ENCODE measurements around the gene TMEM132A.
A peak's percentile ranks its signal among the peaks of the same experiment; 100 is the strongest.

The TMEM132A gene, protein sequence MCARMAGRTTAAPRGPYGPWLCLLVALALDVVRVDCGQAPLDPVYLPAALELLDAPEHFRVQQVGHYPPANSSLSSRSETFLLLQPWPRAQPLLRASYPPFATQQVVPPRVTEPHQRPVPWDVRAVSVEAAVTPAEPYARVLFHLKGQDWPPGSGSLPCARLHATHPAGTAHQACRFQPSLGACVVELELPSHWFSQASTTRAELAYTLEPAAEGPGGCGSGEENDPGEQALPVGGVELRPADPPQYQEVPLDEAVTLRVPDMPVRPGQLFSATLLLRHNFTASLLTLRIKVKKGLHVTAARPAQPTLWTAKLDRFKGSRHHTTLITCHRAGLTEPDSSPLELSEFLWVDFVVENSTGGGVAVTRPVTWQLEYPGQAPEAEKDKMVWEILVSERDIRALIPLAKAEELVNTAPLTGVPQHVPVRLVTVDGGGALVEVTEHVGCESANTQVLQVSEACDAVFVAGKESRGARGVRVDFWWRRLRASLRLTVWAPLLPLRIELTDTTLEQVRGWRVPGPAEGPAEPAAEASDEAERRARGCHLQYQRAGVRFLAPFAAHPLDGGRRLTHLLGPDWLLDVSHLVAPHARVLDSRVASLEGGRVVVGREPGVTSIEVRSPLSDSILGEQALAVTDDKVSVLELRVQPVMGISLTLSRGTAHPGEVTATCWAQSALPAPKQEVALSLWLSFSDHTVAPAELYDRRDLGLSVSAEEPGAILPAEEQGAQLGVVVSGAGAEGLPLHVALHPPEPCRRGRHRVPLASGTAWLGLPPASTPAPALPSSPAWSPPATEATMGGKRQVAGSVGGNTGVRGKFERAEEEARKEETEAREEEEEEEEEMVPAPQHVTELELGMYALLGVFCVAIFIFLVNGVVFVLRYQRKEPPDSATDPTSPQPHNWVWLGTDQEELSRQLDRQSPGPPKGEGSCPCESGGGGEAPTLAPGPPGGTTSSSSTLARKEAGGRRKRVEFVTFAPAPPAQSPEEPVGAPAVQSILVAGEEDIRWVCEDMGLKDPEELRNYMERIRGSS

GRCh38 chr11:60924110-60924905 lies at the start of gene TMEM132A:
Gene TMEM132A, plus strand, starts transcription at chr11:60924460. Its CDS starts 174 bp downstream, at chr11:60924634.
- DNase-seq (ENCODE audit: low read depth): peak; percentile 67

DNA sequence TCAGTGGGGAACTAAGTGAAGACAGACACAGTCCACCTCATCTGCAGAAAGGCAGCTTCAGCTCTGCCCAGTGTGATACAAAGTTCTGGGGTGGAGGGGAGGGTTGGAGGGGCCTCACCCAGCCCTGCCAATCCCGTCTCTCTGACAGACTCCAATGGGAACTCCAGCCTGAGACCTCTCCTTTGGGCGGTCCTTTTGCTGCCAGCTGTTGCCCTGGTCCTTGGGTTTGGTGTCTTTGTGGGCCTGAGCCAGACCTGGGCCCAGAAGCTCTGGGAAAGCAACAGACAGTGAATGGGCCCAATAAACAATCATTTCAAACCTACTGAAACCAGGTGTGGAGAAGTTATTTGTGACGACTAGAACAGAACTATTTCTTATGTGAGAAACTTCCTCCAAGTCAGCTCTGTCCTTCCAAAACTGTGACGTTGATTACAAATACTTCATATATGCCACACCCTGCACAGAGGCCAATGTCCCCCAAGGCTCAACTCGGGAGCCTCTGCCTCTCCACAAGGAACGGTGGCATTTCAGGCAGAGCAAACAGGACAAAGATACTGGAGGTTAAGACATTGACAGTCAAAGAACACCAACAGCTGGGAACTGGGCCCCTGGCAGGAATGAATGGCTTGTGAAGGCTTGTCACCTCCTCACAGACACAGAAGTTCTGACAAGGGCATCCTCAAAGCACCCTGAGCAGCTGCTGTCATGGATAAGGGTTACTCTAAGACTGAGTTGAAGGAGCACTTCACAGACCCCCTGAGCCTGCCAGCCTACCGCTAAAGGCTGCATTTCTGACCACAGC lies 48.7 kb upstream of the TMEM132A start:
- no peak for DNase-seq (ENCODE audit: low read depth)

DNA sequence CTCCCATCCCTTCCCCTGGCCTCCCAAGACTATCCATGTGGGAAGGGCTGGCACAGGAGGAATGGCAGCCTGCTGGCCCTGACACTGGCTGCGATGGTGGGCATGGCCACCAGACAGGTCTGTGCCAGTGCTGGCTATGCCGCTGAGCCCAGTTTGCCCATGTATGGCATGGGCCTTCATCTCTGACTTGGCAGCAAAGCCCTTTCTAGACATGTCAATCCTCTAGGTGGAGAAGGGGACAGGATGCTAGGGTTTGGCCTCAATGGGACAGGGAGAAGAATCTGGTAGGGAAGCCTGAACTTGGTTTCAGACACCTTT lies 48.1 kb upstream of the TMEM132A start:
- DNase-seq (ENCODE audit: low read depth): no peak

DNA sequence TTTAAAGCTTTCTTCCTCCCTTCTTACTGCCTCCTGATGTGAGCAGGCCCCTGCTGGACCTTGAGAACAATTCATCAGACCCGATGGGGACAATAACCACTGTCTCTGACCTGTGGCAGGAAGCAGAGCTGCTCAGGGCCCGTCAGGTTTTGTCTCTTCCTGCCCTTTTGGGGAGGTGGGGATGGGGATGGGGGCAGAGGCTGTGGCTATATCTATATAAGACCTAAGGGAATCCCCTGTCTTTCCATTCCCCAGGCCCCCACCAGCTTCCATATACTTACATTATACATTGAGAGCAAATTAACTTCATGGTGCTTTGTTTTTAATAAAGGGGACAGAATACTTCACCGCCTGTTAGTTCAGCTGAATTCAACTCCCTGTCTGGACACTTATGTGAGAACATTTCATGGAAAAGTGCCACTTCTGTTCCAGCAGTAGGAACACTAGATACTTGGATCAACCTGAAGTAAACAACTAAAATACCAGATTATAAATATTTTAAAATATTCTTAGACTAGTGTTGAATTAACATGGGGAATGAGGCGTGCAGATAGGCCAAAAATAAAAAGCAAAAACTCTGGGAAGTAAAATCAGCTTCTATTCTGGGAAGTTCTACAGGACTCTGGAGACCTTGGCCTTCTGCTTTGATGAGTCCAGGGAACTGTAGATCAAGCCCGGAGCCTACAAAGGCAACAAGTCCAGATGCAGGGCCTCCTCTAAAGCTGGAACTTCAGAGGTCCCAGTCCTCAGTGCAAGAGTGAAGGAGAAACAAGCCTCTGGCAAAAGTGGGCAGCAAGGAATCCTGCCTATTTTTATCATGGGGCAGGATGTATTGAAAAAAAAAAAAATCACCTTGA lies 45.8 kb upstream of the TMEM132A start:
- DNase-seq (ENCODE audit: low read depth): no peak

- DNase-seq (ENCODE audit: low read depth): no peak
Observed at GRCh38 chr11:60879104-60879503, 45.2 kb upstream of the TMEM132A start.

- DNase-seq (ENCODE audit: low read depth): no peak
Observed at GRCh38 chr11:60879971-60880588, 44.2 kb upstream of the TMEM132A start.

DNA sequence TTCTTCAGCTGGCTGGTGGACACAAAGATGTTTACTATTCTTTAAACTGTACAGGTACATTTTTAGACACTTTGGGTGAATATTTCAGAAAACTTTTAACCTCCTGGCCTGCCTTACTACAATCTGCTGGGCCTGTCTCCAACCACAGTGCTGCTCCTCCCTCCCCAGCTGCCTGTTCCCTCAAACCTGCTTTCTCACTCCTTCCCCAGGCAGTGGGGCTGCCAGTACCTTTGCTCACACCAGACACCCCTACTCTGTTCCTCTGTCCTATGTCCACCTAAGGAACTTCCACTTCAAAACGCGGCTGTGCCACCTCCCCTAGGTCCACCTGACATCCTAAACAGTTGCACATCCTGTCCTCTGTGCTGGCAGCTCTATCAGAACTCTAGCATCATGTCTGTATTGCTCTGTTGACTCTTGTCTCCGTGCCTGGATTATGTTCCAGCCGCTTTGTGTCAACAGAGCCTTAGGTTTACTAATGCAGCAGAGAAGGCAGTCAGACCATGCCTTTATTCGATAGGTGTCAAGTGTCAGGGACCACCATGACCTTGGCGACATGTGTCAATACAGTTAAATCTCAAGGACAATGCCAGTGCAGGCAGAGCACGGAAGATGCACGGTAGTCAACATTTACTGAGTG lies 43.5 kb upstream of the TMEM132A start:
- no peak for DNase-seq (ENCODE audit: low read depth)

DNA sequence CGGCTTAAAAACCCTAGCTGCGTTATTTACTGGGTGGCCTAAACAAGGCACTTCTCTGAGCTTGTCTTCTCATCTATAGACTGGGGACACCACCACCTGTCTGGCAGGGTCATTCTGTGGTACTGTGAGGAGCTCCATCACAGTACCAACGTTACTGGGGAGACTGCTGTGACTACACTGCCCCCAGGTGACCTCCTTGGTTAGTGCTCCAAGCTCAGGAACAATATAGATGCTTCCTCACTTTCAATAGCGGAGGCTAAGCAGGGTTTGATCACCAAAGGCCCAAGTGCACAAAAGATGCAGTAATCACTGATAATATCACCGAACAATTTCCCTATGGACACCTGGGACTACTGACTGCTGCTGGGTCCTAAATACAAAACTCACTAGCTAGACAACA lies 36.7 kb upstream of the TMEM132A start:
- DNase-seq (ENCODE audit: low read depth): peak; percentile 61

- no peak for DNase-seq (ENCODE audit: low read depth)
Observed at GRCh38 chr11:60889869-60890311, 34.4 kb upstream of the TMEM132A start.

- no peak for DNase-seq (ENCODE audit: low read depth)
Observed at GRCh38 chr11:60890696-60891095, 33.6 kb upstream of the TMEM132A start.

DNA sequence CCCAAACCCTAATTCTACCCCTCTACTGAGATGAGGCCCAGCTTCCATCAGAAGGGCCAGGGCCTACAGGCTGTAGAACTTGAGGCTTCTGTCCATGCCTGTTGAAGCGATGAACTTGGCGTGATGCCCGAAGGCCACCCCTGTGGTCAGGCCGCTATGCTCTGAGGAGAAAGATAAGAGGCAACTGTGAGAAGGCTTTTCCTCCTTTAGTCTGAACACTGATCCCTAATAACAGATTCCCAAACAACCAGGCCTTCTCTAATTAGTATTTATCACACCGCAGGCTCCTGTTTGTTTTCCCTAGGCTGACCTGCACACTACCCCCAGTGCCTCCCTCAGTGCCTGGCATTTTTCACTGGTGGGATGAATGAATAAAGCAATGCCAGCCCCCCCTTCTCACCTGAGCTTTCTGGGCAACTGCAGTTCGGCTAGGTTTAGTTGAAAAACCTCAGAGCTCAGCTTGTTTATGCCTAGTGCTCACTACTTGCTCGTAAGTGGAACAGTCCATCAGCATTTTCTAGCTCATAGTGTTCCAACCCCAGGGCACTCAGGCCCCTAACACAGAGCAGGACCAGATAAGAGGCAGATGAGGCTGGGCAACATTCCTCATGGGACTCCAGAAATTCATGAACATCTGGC lies 33.0 kb upstream of the TMEM132A start:
- peak; percentile 82 for DNase-seq (ENCODE audit: low read depth)

- no peak for DNase-seq (ENCODE audit: low read depth)
Observed at GRCh38 chr11:60895687-60896086, 28.6 kb upstream of the TMEM132A start.

DNA sequence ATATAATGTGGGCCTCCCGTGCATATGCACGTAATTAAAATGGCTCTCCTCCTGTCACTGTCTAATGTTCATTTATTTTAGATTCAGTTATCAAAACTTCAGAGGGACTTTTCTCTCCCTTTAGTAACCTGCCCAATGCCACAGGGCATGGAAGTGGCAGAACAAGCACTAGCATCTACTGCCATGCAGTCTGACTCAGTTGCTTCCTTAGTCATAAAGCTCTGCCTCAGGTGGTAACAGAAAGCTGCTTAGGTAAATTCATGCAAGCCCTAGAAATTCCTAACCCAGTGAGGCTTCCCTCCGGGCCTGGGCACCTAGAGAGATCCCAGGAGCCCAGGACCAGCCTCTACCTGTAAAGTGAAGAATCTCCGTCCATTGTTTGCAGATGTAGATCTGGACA lies 26.8 kb upstream of the TMEM132A start:
- DNase-seq (ENCODE audit: low read depth): no peak

- peak; percentile 65 for DNase-seq (ENCODE audit: low read depth)
Observed at GRCh38 chr11:60899046-60899936, 25.0 kb upstream of the TMEM132A start.

GRCh38 chr11:60899977-60900376 lies 24.3 kb upstream of the TMEM132A start:
- DNase-seq (ENCODE audit: low read depth): no peak

- DNase-seq (ENCODE audit: low read depth): no peak
Observed at GRCh38 chr11:60900673-60901404, 23.4 kb upstream of the TMEM132A start.

- DNase-seq (ENCODE audit: low read depth): no peak
Observed at GRCh38 chr11:60902625-60903024, 21.6 kb upstream of the TMEM132A start.
